Uterus (tissue), 4 donors: ENCODE measurements around the gene IL17RB. TPM values are rescaled to one million over a fixed set of nuclear protein-coding genes. Genes with fewer than 3 reads are reported as not detected.

Experiments used
- DNase-seq, 2 donors: peaks; one replicate each; pipeline ENCODE4 v3.0.0-alpha.2; 2019 to 2020
- H3K27ac ChIP-seq, 2 donors: fragments of 200-600 bp; sonication (generic); 1 replicate in 1 of 2; 2 replicates in 1 of 2; pipeline ENCODE4 v1.5.1; 2016 to 2018
- H3K27me3 ChIP-seq, 2 donors: fragments of 200-600 bp; sonication (generic); one replicate each; pipeline ENCODE4 v1.5.1; 2018 to 2019; ENCODE audit warnings: control low read depth in 1 of 2
- H3K36me3 ChIP-seq, 2 donors: fragments of 200-600 bp; sonication (generic); one replicate each; pipeline ENCODE4 v1.5.1; 2019; ENCODE audit warnings: control low read depth in 1 of 2
- H3K4me1 ChIP-seq, 2 donors: fragments of 200-600 bp; sonication (generic); one replicate each; pipeline ENCODE4 v1.5.1; 2018 to 2019; ENCODE audit warnings: control low read depth in 1 of 2
- H3K4me3 ChIP-seq, 2 donors: fragments of 200-600 bp; sonication (generic); 1 replicate in 1 of 2; 2 replicates in 1 of 2; pipeline ENCODE4 v1.5.1; 2018 to 2019; ENCODE audit warnings: mild to moderate bottlenecking in 1 of 2
- H3K9me3 ChIP-seq, 2 donors: fragments of 200-600 bp; sonication (generic); one replicate each; pipeline ENCODE4 v1.5.1; 2019; ENCODE audit warnings: control low read depth in 1 of 2
- POLR2A ChIP-seq, 2 donors: fragments of 450-650 bp; IDR thresholded peaks; one replicate each; pipeline ENCODE4 v1.6.1; 2016; ENCODE audit warnings: antibody characterized with exemption in 2 of 2, mild to moderate bottlenecking in 1 of 2, moderate library complexity in 1 of 2
- intact Hi-C: fragments of 100-400 bp; cut with DNase I; formaldehyde crosslinking; loops from one replicate; pipeline ENCODE4 v1.15.1; 2023; ENCODE audit warnings: low total_unique reads
- total RNA-seq, 4 donors: library from RNA; depleted of rRNA in 3 of 4; stranded (reverse); fragments of >200 nt in 3 of 4; gene quantifications; one replicate each; pipeline versions ENCODE4 v1.1.0 to v1.2.4, GENCODE V29; 2014 to 2023
- TF ChIP-seq, protein P1 (sequence below), 4 experiments: fragments of 200-600 bp in 2 of 4; fragments of 450-650 bp in 2 of 4; sonication (generic) in 2 of 4; IDR thresholded peaks; one replicate each; pipeline ENCODE4 v1.5.1; 2016 to 2019; ENCODE audit warnings: antibody characterized with exemption in 4 of 4, mild to moderate bottlenecking in 2 of 4, moderate library complexity in 1 of 4
- donor health status: DM: yes; HTN: yes; CAD: no.

IL17RB gene
- total RNA-seq, 4 donors from 2014 or later: 1.3 to 4.6 (median 2.8) TPM; not detected in 1

GRCh38 chr3:53823956-53824657 is 22.3 kb upstream of the IL17RB start:
- H3K27ac ChIP-seq: no peak overlapping the region
- no peaks in the 10 kb centered on the region for H3K9me3 ChIP-seq
- no peaks in the 10 kb centered on the region for H3K4me1 ChIP-seq
- H3K4me3 ChIP-seq: no peak overlapping the region
- no peak for DNase-seq
- intact Hi-C loops: no loop called here
- no peaks in the 10 kb centered on the region for H3K36me3 ChIP-seq
- TF ChIP-seq, protein P1, sequence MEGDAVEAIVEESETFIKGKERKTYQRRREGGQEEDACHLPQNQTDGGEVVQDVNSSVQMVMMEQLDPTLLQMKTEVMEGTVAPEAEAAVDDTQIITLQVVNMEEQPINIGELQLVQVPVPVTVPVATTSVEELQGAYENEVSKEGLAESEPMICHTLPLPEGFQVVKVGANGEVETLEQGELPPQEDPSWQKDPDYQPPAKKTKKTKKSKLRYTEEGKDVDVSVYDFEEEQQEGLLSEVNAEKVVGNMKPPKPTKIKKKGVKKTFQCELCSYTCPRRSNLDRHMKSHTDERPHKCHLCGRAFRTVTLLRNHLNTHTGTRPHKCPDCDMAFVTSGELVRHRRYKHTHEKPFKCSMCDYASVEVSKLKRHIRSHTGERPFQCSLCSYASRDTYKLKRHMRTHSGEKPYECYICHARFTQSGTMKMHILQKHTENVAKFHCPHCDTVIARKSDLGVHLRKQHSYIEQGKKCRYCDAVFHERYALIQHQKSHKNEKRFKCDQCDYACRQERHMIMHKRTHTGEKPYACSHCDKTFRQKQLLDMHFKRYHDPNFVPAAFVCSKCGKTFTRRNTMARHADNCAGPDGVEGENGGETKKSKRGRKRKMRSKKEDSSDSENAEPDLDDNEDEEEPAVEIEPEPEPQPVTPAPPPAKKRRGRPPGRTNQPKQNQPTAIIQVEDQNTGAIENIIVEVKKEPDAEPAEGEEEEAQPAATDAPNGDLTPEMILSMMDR (IDR thresholded peaks at IDR 0.05): no peak
- TF ChIP-seq POLR2A (IDR thresholded peaks at IDR 0.05): no peak
- no peaks in the 10 kb centered on the region for H3K27me3 ChIP-seq

DNA sequence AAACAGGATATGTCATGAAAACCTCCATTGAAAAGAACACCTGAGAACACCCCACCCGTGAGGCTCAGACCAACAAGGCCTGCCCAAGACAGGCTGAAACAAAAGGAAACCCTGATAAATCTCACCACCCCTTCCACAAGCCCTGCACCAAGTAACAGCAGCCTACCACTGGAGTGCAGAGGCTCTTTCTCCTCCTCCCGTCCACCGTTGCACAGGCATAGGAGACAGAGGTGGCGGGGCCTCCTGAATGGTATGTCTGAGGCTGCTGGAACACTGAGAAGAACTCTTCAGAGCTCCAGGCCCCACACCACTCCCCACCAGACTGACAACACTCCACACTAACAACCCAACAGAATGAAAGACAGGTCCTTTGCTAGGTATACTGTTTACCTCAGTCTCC is 21.6 kb upstream of the IL17RB start:
- intact Hi-C loops: no loop called here
- TF ChIP-seq, protein P1 (IDR thresholded peaks at IDR 0.05): no peak
- no peak for TF ChIP-seq POLR2A (IDR thresholded peaks at IDR 0.05)

DNA sequence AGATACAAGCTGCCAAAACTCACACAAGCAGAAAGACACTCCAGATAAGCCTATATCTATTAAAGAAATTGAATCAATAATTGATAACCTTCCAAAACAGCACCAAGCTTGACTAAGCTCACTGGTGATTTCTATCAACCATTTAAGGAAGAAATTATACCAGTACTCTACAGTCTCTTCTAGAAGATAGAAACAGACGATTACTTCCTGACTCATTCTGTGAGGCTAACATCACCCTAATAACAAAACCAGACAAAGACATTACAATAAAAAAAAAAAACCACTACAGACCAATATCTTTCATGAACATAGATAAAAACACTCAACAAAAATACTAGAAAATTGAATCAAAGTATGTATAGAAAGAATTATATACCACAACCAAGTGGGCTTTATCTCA is 20.3 kb upstream of the IL17RB start:
- TF ChIP-seq, protein P1 (IDR thresholded peaks at IDR 0.05): no peak
- TF ChIP-seq POLR2A (IDR thresholded peaks at IDR 0.05): no peak
- intact Hi-C loops: no loop called here
- no peaks in the 10 kb centered on the region for H3K9me3 ChIP-seq
- H3K4me1 ChIP-seq: no peaks in the 10 kb centered on the region
- no peaks in the 10 kb centered on the region for H3K27me3 ChIP-seq
- no peak for DNase-seq
- H3K27ac ChIP-seq: no peak overlapping the region
- H3K4me3 ChIP-seq: no peak overlapping the region
- H3K36me3 ChIP-seq: no peaks in the 10 kb centered on the region

More for the DNA sequence above, 21.6 kb upstream of the IL17RB start:
- Histone ChIP-seq H3K4me3 (no peak overlapping the region), H3K9me3 (no peaks in the 10 kb centered on the region), H3K36me3 (no peaks in the 10 kb centered on the region), H3K27me3 (no peaks in the 10 kb centered on the region), H3K27ac (no peak overlapping the region), H3K4me1 (no peaks in the 10 kb centered on the region)
- no peak for DNase-seq

GRCh38 chr3:53828581-53828980 is 17.8 kb upstream of the IL17RB start:
- Histone ChIP-seq H3K36me3 (no peaks in the 10 kb centered on the region), H3K27ac (no peak overlapping the region), H3K4me3 (no peak overlapping the region), H3K9me3 (no peaks in the 10 kb centered on the region), H3K4me1 (no peaks in the 10 kb centered on the region), H3K27me3 (no peaks in the 10 kb centered on the region)
- no peak for DNase-seq
- TF ChIP-seq POLR2A (IDR thresholded peaks at IDR 0.05): no peak
- intact Hi-C loops: no loop called here

DNA sequence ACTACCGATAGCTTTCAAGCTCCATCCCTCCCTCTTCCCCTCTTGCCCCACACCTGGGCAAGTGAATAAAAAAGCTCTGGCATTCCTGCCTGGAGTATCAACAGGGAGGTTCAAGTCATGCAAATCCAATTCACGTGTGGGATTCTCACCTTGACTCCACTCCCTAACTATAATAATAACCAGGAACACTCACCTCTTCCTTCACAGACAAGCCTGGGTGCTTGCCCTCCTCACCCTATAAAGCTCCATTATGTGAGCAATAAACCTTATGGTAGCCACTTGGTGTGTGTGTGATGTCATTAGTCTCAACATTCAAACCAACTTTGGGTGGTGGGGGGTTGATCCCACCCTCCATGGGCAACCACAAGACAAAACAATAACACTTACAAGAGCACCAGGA is 16.8 kb upstream of the IL17RB start:
- Histone ChIP-seq H3K27ac (no peak overlapping the region), H3K36me3 (no peaks in the 10 kb centered on the region), H3K4me3 (no peak overlapping the region), H3K9me3 (no peaks in the 10 kb centered on the region), H3K4me1 (no peaks in the 10 kb centered on the region), H3K27me3 (no peaks in the 10 kb centered on the region)
- intact Hi-C loops: no loop called here
- no peak for DNase-seq
- no peak for TF ChIP-seq POLR2A (IDR thresholded peaks at IDR 0.05)
- TF ChIP-seq, protein P1 (IDR thresholded peaks at IDR 0.05): no peak
